Measurements from ENCODE around the gene ALDH1L2. TPM values are rescaled to one million over a fixed set of nuclear protein-coding genes. Genes with fewer than 3 reads are reported as not detected.
A peak's percentile ranks its signal among the peaks of the same experiment; 100 is the strongest.
"Not testable (repeated sequence)": the region's sequence is repeated elsewhere in the genome, so short reads cannot be mapped to it uniquely, and the experiment has no call there.

Gene ALDH1L2
- polyA plus RNA-seq, 1 donor from 2014 or later = 0.10 TPM

DNA sequence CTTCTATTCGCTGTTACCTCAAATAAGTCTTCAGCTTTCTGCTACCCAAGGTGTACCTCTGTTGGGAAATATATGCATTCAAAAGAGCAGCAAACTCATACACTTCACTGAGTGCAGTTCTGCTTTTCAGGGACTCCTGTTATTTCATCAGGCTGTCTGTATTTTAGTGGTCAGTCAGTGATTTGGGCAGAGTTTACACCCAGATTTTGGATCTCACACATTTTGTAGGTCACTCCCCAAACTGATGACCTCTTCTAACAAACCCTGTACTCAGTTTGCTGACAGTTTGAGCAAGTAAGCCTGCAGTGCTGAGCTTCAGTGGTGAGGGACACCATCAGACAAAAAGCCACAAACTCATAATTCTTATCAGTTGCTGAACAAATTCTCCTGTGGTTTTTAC, 15.1 kb upstream of the ALDH1L2 start:
- no peak overlapping the region for H3K4me3 Mint-ChIP-seq
- H3K9me3 Mint-ChIP-seq = peaks cover 6 to 21% (median 10%) of the 10 kb centered on the region in 3 donors
- H3K27me3 Mint-ChIP-seq = peaks cover 8% of the 10 kb centered on the region
- peaks cover 0 to 4% (median 0%) of the 10 kb centered on the region in 3 donors for H3K4me1 Mint-ChIP-seq
- no peak overlapping the region for H3K27ac Mint-ChIP-seq
- H3K36me3 Mint-ChIP-seq = peaks cover 2% of the 10 kb centered on the region

DNA sequence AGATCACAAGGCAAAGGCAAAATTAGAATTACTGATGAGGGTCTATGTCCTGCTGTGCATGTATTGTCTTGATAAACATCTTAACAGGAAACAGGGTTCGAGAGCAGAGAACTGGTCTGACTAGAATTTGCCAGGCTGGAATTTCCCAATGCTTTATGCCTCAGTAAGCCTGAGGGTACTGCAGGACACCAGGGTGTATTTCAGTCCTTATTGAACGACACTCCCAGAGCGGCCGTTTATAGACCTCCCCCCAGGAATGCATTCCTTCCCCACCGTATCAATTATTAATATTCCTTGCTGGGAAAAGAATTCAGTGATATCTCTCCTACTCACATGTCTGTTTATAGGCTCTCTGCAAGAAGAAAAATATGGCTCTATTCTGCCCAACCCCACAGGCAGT, 11.1 kb upstream of the ALDH1L2 start:
- not testable (repeated sequence) for H3K27ac Mint-ChIP-seq, H3K36me3 Mint-ChIP-seq, H3K4me1 Mint-ChIP-seq, H3K27me3 Mint-ChIP-seq
- Mint-ChIP-seq H3K4me3 (peak overlapping the region in 1 of 4 donors; percentile 61), H3K9me3 (peaks cover 11 to 21% (median 13%) of the 10 kb centered on the region in 3 donors)

DNA sequence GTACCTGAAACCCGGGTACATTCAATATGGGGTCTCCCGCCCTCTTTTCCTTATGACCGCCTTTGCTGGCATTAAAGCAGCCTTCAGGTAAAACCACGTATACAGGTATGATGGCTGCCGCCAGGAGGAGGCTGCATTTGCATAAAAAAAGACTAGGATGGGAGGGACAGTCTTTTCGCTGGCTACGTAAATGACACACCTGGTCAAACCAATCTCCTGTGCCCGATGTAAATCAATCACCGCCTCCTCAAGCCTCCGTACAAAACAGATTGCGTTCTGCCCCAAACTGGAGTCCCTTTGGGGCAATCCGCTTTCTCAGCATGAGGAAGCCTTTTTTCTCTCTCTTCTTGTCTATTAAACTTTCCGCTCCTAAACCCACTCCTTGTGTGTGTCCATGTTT, 8.1 kb upstream of the ALDH1L2 start:
- no peaks in the 10 kb centered on the region for H3K36me3 Mint-ChIP-seq
- no peak overlapping the region for H3K27ac Mint-ChIP-seq
- H3K9me3 Mint-ChIP-seq = peaks cover 8 to 17% (median 9%) of the 10 kb centered on the region in 3 donors
- no peak overlapping the region for H3K4me3 Mint-ChIP-seq
- no peaks in the 10 kb centered on the region for H3K4me1 Mint-ChIP-seq
- H3K27me3 Mint-ChIP-seq = peaks cover 7% of the 10 kb centered on the region

DNA sequence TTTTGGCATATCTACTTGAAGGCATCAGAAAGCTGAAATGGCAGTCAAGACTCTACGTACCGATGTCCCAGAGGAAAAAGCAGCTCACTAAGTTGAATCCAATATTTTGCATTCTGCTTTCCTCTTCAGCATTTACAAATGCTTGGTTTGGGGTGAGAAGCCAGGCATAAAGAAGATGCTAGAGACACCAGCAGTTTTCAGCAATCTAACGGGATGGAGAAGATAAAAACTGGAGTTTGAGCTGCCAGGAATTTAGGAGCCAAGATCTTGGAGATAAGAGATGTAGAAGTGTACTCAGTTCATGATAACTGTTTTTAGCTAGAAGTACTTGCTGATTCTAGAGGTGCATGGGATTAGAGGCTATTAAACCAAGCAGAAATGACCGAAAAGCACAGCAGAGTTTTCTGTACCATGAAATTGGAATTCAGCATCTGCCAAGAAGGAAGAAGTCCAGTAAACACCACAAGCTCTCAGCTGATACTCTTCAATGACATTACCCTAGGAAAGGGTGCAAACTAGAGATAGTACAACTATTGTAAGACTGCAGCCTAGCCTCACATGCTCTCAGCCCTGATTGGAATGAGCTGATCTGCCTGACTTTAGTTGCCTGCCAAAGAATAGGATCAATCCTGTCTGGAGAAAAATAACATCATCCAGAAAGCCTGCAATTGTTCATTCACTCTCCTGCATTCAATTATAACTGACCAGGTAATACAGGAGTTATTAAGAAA, 7.4 kb upstream of the ALDH1L2 start:
- Mint-ChIP-seq H3K27ac (no peak overlapping the region), H3K9me3 (peaks cover 8 to 17% (median 9%) of the 10 kb centered on the region in 3 donors), H3K36me3 (no peaks in the 10 kb centered on the region), H3K27me3 (peaks cover 7% of the 10 kb centered on the region), H3K4me3 (no peak overlapping the region), H3K4me1 (no peaks in the 10 kb centered on the region)

DNA sequence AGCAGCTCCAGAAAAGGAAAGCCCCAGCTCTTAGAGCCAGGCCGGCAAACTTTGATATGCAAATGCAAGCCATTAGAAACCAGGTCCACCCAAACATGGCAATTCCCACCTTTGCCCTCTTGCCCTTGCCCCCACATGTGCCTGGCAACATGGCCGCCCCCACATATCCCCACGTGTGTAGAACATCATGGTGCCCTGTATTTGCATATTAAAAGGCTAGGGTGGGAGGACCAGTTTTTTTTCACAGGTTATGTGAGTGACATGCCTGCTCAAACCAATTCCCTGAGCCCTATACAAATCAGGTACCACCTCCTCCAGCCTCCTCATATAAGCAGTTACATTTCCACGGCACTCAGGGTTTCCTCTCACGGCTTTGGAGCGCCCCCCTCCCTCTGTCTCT, 6.1 kb upstream of the ALDH1L2 start:
- H3K36me3 Mint-ChIP-seq = no peaks in the 10 kb centered on the region
- peaks cover 5 to 7% (median 6%) of the 10 kb centered on the region in 3 donors for H3K9me3 Mint-ChIP-seq
- peaks cover 0 to 4% (median 1%) of the 10 kb centered on the region in 3 donors for H3K4me1 Mint-ChIP-seq
- H3K27ac Mint-ChIP-seq = no peak overlapping the region
- H3K27me3 Mint-ChIP-seq = peaks cover 10% of the 10 kb centered on the region
- no peak overlapping the region for H3K4me3 Mint-ChIP-seq

DNA sequence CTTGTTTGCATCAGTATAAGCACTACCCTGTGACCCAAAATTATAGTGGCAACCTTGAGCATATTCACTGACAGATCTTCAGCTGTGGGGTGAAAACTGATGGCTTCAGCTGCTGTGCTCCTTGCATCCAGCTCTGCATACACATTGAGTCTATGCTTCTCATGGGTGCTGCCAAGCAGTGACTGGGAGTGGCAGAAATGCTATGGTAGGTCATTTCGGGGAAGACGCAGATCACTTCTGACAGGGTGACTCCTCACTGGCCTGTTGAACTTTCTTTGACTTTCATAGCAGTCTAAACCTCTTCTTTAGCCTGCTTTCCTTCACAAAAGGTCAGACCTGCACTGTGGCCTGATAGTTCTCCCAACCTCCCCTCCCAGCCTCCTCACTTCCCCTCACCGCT, 5.6 kb upstream of the ALDH1L2 start:
- Mint-ChIP-seq H3K36me3 (no peaks in the 10 kb centered on the region), H3K27me3 (peaks cover 11% of the 10 kb centered on the region), H3K4me3 (peak overlapping the region in 1 of 4 donors; percentile 27), H3K9me3 (peaks cover 3 to 7% (median 5%) of the 10 kb centered on the region in 3 donors), H3K27ac (no peak overlapping the region), H3K4me1 (peaks cover 0 to 5% (median 2%) of the 10 kb centered on the region in 3 donors)

DNA sequence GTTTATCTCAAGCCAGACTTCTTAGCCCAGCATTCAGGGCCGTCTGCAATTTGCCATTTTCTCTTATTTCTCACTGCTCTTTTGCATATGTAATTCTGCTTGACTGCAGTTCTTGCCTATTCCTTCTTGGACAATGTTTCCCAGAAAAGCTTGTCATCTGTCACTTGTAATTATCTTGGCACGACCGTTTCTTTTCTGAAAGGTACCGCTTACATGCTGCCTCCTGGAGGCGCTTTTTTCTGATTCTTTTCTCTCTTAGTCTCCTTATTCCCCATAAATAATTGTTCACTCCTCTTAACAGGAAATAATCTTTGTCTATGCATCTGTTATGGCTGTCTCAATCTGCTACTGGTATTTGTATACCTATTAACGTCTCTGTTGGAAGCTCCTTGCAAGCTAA, 1.2 kb upstream of the ALDH1L2 start:
- Mint-ChIP-seq H3K27me3 (peaks cover 18% of the 10 kb centered on the region), H3K27ac (no peak overlapping the region), H3K4me1 (peaks cover 5 to 9% (median 7%) of the 10 kb centered on the region in 3 donors), H3K9me3 (peaks cover 0 to 3% (median 2%) of the 10 kb centered on the region in 3 donors), H3K36me3 (no peaks in the 10 kb centered on the region), H3K4me3 (peak overlapping the region in 3 of 4 donors; percentile 3 to 67 (median 56))

DNA sequence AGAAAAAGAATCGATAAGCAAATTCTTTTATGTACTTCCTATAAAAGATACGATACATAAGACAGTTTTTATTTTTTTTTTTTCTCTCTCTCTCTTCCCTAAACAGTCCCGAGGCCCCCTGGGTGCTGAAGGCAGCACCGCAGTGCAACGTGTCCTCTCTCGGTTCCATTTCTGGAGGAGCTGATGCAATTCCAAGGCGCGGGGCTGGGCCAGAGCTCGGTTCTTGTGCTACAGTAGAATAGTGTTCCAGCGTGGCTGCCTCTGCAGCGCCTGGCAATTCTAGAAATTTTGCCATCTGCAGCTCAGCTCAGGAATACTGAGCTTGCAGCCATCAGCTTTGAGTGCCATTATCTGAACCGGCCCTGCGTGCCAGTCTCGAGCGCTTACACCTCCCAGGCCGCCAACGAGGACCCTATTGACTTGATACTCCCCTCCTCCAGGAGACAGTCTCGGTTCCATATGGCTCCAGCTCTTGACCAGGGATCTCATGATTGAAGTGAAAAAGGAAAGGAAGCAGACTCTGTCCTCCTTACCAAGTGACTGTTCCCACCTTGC, 630 bp downstream of the ALDH1L2 start:
- Mint-ChIP-seq H3K27ac (no peak overlapping the region), H3K36me3 (no peaks in the 10 kb centered on the region), H3K9me3 (peaks cover 0 to 3% (median 2%) of the 10 kb centered on the region in 3 donors), H3K4me3 (peak overlapping the region; percentile 68 to 90 (median 83)), H3K27me3 (peaks cover 18% of the 10 kb centered on the region), H3K4me1 (peaks cover 5 to 9% (median 7%) of the 10 kb centered on the region in 3 donors)

DNA sequence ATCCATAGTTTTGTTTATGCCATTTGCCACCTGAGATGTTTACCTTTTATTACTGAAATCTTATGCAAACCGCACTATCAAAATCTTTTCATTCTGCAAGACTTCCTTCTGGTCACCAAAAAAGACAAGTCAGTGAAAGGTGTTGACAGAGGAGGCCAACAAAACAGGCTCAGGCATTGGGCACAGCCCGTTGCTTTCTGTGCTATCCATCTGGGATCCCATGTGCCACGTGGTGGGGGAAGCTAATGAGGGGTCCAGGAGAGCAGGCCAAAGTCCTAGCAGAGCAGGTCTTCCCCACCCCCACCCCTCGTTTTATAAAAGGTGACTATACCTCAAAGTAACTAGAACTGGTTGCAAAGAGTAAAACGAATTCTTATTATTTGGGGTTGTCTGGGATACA, 1.2 kb downstream of the ALDH1L2 start:
- Mint-ChIP-seq H3K4me1 (peaks cover 5 to 9% (median 7%) of the 10 kb centered on the region in 3 donors), H3K27me3 (peaks cover 18% of the 10 kb centered on the region), H3K27ac (no peak overlapping the region), H3K36me3 (no peaks in the 10 kb centered on the region), H3K9me3 (peaks cover 0 to 3% (median 2%) of the 10 kb centered on the region in 3 donors), H3K4me3 (no peak overlapping the region)

DNA sequence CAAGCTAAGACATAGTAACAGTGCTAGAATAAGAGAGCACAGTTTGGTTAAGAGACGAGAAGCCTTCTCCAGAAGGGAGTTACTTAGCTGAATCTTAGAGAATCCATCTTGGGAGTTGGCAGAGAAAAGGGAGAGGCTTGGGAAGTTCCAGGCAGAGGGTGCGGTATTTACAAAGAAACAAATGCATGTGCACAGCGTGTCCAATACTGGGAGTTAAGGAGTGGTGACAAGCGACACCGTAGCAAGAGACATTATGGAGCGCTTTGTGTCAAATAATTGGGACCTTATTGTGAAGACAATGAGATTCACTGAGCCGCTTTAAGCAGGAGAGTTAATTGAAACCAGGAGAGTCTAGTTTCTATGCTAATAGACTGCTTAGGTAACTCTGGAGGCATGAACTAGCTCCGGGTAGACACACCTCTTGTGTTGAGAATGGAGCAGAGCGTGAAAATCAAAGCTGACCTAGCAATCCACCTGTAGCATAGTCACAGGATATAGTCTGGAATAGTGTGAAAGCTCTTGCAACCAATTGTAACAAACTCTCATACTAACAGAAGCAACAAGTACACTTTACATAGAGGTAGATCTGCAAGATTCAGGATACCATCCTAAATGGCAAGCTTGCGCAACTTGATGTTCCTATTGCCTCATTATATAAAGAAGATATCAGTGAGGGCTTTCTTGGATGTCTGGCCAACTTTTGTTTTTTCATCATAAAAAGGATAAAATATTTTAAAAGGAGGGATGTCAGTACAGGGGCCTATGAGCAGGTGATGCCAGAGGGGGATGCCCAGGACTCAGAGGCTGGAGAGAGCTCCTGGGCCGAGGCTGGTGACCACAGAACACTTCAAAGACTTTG, 5.3 kb downstream of the ALDH1L2 start:
- no peak overlapping the region for H3K27ac Mint-ChIP-seq
- H3K9me3 Mint-ChIP-seq = no peaks in the 10 kb centered on the region
- peaks cover 13% of the 10 kb centered on the region for H3K27me3 Mint-ChIP-seq
- H3K4me3 Mint-ChIP-seq = no peak overlapping the region
- peaks cover 0 to 5% (median 5%) of the 10 kb centered on the region in 3 donors for H3K4me1 Mint-ChIP-seq
- H3K36me3 Mint-ChIP-seq = no peaks in the 10 kb centered on the region

DNA sequence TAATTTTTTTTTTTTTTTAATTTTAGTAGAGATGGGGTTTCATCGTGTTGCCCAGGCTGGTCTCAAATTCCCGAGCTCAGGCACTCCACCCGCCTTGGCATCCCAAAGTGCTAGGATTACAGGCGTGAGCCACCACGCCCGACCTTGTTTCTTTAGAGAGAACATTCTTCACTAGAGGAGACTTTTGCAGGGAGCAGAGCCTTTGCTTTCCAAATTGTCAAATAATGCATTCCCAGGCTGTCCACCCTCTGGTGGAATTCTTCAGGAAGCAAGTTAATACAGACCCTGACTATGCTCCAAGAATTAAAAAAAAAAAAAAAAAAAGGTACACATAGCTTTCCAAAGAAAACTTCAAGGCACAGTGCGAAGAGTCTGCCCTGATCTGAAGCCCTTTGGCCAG, 6.8 kb downstream of the ALDH1L2 start:
- peaks cover 2% of the 10 kb centered on the region for H3K27me3 Mint-ChIP-seq
- no peak overlapping the region for H3K27ac Mint-ChIP-seq
- no peaks in the 10 kb centered on the region for H3K9me3 Mint-ChIP-seq
- peaks cover under 1% of the 10 kb centered on the region for H3K36me3 Mint-ChIP-seq
- no peak overlapping the region for H3K4me3 Mint-ChIP-seq
- peaks cover 4 to 6% (median 5%) of the 10 kb centered on the region in 3 donors for H3K4me1 Mint-ChIP-seq

DNA sequence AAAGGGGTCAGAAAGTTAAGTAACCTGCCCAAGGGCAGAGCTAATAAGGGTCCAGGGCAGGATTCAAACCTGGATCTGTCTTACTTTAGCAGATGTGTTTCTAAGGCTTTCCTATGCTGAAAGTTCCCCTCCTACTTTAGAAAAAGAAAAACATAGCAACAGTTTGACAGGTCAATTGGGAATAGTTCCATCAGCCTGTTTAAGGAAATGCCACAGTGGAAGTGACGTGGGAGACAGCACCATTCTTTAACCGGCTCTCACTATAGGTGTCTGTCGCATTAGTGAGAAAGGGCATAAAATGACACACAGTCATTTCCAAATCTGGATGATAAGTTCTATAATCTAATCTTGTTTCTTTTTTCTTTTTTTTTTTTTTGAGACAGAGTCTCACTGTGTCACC, 7.3 kb downstream of the ALDH1L2 start:
- H3K9me3 Mint-ChIP-seq = no peaks in the 10 kb centered on the region
- peaks cover 4 to 9% (median 8%) of the 10 kb centered on the region in 3 donors for H3K4me1 Mint-ChIP-seq
- H3K4me3 Mint-ChIP-seq = no peak overlapping the region
- no peak overlapping the region for H3K27ac Mint-ChIP-seq
- peaks cover 2% of the 10 kb centered on the region for H3K36me3 Mint-ChIP-seq
- H3K27me3 Mint-ChIP-seq = peaks cover 2% of the 10 kb centered on the region

DNA sequence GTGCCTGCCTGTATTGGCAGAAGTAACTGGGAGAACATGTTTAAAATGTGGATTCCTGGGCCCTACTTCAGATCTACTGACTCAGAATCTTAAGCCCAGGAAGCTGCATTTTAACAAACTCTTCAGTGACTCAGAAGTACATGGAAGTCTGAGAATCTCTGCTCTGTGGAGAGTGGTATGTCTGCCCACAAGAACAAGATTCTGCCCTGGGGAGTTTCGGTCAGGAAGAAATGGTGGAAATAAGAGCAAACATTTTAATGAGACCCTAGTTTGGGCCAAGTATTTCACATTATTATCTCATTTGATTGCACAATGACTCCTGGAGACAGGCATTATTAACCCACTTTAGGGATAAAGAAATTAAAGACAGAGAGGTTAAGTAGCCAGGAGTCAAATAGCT, 8.2 kb downstream of the ALDH1L2 start:
- H3K27ac Mint-ChIP-seq = no peak overlapping the region
- H3K9me3 Mint-ChIP-seq = no peaks in the 10 kb centered on the region
- peaks cover 2% of the 10 kb centered on the region for H3K36me3 Mint-ChIP-seq
- H3K4me3 Mint-ChIP-seq = no peak overlapping the region
- H3K27me3 Mint-ChIP-seq = no peaks in the 10 kb centered on the region
- H3K4me1 Mint-ChIP-seq = peaks cover 4 to 9% (median 8%) of the 10 kb centered on the region in 3 donors

DNA sequence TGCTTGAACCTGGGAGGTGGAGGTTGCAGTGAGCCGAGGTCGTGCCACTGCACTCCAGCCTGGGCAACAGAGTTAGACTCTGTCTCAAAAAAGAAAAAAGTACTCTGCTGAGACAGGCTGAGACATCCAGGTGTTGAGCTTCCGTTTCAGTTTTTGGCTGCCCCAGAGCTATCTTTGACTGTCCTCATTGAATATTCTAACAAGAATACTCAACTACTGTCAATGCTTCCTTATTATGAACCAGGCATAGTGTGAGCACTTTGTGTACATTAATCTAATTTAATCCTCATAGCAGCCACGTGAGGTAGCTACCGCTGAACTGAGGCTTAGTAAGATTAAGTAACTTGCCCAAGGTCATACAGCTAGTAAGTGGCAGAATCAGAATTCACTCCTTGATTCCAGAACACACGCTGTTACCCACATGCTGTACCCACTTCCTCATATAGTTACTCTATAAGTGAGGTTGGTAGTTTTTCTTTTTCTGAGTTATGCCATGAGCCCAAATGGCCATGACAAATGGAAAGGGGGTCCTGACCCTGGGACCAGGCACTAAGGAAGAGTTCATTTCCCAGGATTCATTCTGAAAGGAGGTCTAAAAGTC, 11.3 kb downstream of the ALDH1L2 start:
- Mint-ChIP-seq H3K27me3 (no peaks in the 10 kb centered on the region), H3K4me3 (peak overlapping the region in 1 of 4 donors; percentile 22), H3K36me3 (peaks cover 5% of the 10 kb centered on the region), H3K27ac (peak overlapping the region in 1 of 3 donors; percentile 54), H3K9me3 (no peaks in the 10 kb centered on the region), H3K4me1 (peaks cover 4 to 17% (median 10%) of the 10 kb centered on the region in 3 donors)

DNA sequence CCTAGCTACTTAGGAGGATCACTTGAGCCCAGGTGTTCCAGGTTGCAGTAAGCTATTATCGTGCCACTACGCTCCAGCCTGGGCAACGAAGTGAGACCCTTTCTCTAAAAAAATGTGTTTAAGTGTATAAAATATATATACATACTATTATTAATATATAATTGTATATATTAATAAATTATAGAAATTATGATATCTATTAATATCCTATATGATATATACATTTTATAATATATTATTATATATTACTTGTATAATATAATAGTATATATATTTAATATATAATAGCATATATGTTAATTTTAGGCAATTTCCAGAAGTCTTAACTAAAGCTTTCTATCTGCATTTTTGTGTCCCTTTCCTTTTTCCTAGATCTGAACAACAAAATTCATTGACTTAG, 12.3 kb downstream of the ALDH1L2 start:
- no peak overlapping the region for H3K27ac Mint-ChIP-seq
- H3K36me3 Mint-ChIP-seq = peaks cover 5% of the 10 kb centered on the region
- H3K4me3 Mint-ChIP-seq = no peak overlapping the region
- H3K4me1 Mint-ChIP-seq = peaks cover 4 to 17% (median 10%) of the 10 kb centered on the region in 3 donors
- H3K9me3 Mint-ChIP-seq = no peaks in the 10 kb centered on the region
- no peaks in the 10 kb centered on the region for H3K27me3 Mint-ChIP-seq

All from IgD-negative memory B cell (primary cell).